DND-41 (cell line): ENCODE measurements around the gene GYG1.

ENCODE experiments used
- CTCF ChIP-seq: IDR thresholded peaks from 2 replicates; pipeline ENCODE4 v1.5.1; 2012; ENCODE audit warnings: borderline replicate concordance, low read length, moderate library complexity, mild to moderate bottlenecking; ENCODE audit not compliant: poor library complexity, severe bottlenecking; ENCODE audit errors: extremely low read depth
- EZH2 ChIP-seq: IDR thresholded peaks from 3 replicates; pipeline ENCODE4 v1.6.1; 2012; ENCODE audit warnings: borderline replicate concordance, low read depth, mild to moderate bottlenecking, moderate library complexity, low read length, inconsistent platforms; ENCODE audit not compliant: severe bottlenecking

GRCh38 chr3:149044339-149045083 lies 53.2 kb downstream of the GYG1 start:
- TF ChIP-seq CTCF (no peak), EZH2 (no peak)
